GM12878 (cell line): ENCODE data around the gene FBLIM1. TPM values are rescaled to one million over a fixed set of nuclear protein-coding genes. Genes with fewer than 3 reads are reported as not detected.

Source experiments
- ATAC-seq: fragments of 200-7000 bp; cut with Tn5 transposase; 3 replicates; pipeline ENCODE4 v1.9.1; 2020; ENCODE audit warnings: mild to moderate bottlenecking, moderate library complexity
- BruUV-seq: library from RNA; stranded (reverse); fragments of 400-500 nt; replicated peaks from 2 replicates; lab custom pipeline; 2021; lab: Mats Ljungman, UMichigan
- CTCF ChIA-PET: fragments of 300-600 bp; sonication (Branson Sonifier 250); formaldehyde crosslinking; extraction: SDS; loops from one replicate; lab custom pipeline; 2021; ENCODE audit warnings: inconsistent platforms; lab: Yijun Ruan, JAX
- POLR2A ChIA-PET: fragments of 350-600 bp; formaldehyde crosslinking; extraction: SDS; loops from one replicate; lab custom pipeline; 2021; ENCODE audit warnings: inconsistent platforms; lab: Charles Lee
- RAD21 ChIA-PET: fragments of 300-600 bp; sonication (Branson Sonifier 250); formaldehyde crosslinking; loops from one replicate; lab custom pipeline; 2023; ENCODE audit warnings: antibody characterized with exemption; ENCODE audit not compliant: unreplicated experiment; lab: Charles Lee
- SMC1A ChIA-PET: fragments of 300-600 bp; sonication (Branson Sonifier 250); formaldehyde crosslinking; loops from one replicate; lab custom pipeline; 2023; ENCODE audit not compliant: unreplicated experiment, uncharacterized antibody; lab: Charles Lee
- DNase-seq: peaks from one replicate; pipeline ENCODE4 v3.0.0-alpha.2; 2011; ENCODE audit warnings: low read depth, low spot score
- FAIRE-seq: peaks from 3 replicates; lab custom pipeline; 2011; peaks lifted over from hg19 to GRCh38; lab: Jason Lieb, UNC
- H2AFZ ChIP-seq: 2 replicates; pipeline ENCODE4 v1.6.0; 2011; ENCODE audit warnings: low read depth, low read length, control low read depth; ENCODE audit not compliant: control insufficient read depth
- H3K27ac ChIP-seq: 2 replicates; pipeline ENCODE4 v1.5.1; 2011; ENCODE audit warnings: control low read depth; ENCODE audit not compliant: control insufficient read depth, insufficient read depth
- H3K27me3 ChIP-seq, 2 experiments: replicated peaks in 1 of 2; 2 replicates each; pipeline versions ENCODE4 v1.6.0 to v1.6.1; 2011; ENCODE audit warnings: low read length in 1 of 2; ENCODE audit not compliant: control insufficient read depth in 2 of 2, insufficient read depth in 2 of 2
- H3K36me3 ChIP-seq, 2 experiments: 2 replicates each; pipeline ENCODE4 v1.5.1; 2011; ENCODE audit warnings: low read length in 1 of 2; ENCODE audit not compliant: control insufficient read depth in 2 of 2, insufficient read depth in 2 of 2
- H3K4me1 ChIP-seq: 2 replicates; pipeline ENCODE4 v1.6.1; 2011; ENCODE audit warnings: mild to moderate bottlenecking, low read length, moderate library complexity, mixed read lengths; ENCODE audit not compliant: control insufficient read depth, insufficient read depth
- H3K4me2 ChIP-seq: 2 replicates; pipeline ENCODE4 v1.6.0; 2011; ENCODE audit warnings: control low read depth; ENCODE audit not compliant: control insufficient read depth, insufficient read depth
- H3K4me3 ChIP-seq: fragments of 200-600 bp; sonication (generic); 2 replicates; pipeline ENCODE4 v1.5.1; 2016
- H3K79me2 ChIP-seq: 2 replicates; pipeline ENCODE4 v1.6.0; 2011; ENCODE audit warnings: low read length; ENCODE audit not compliant: control insufficient read depth, insufficient read depth
- H3K9ac ChIP-seq: 2 replicates; pipeline ENCODE4 v1.8.0; 2011; ENCODE audit warnings: low read length, control low read depth, mixed read lengths; ENCODE audit not compliant: control insufficient read depth, insufficient read depth
- H3K9me3 ChIP-seq: replicated peaks from 3 replicates; pipeline ENCODE4 v1.5.1; 2011; ENCODE audit warnings: mild to moderate bottlenecking, low read length; ENCODE audit not compliant: control insufficient read depth, insufficient read depth
- H4K20me1 ChIP-seq: 2 replicates; pipeline ENCODE4 v1.6.0; 2011; ENCODE audit not compliant: control insufficient read depth, insufficient read depth
- CBFB ChIP-seq: IDR thresholded peaks from 2 replicates; pipeline ENCODE4 v1.6.1; 2016; ENCODE audit warnings: antibody characterized with exemption, low read depth
- CREB1 ChIP-seq: IDR thresholded peaks from 2 replicates; pipeline ENCODE4 v1.6.1; 2012; ENCODE audit warnings: low read depth, mild to moderate bottlenecking, inconsistent platforms
- ETV6 ChIP-seq, 2 experiments: fragments of 450-650 bp in 1 of 2; IDR thresholded peaks in 1 of 2; conservative IDR thresholded peaks in 1 of 2; 2 replicates each; pipeline ENCODE4 v1.6.1; 2014; ENCODE audit warnings: antibody characterized with exemption in 1 of 2, borderline replicate concordance in 1 of 2, low read depth in 1 of 2, mild to moderate bottlenecking in 1 of 2, moderate library complexity in 1 of 2
- JUND ChIP-seq: IDR thresholded peaks from 2 replicates; pipeline ENCODE4 v1.6.1; 2012; ENCODE audit warnings: low read depth, mild to moderate bottlenecking, low read length, improper control_type of control experiment, moderate library complexity
- KDM1A ChIP-seq: fragments of 200-600 bp; sonication (generic); IDR thresholded peaks from 2 replicates; pipeline ENCODE4 v1.6.1; 2016; ENCODE audit warnings: borderline replicate concordance
- MEF2B ChIP-seq: fragments of 450-650 bp; IDR thresholded peaks from 2 replicates; pipeline ENCODE4 v1.6.1; 2018; ENCODE audit warnings: mild to moderate bottlenecking, moderate library complexity; ENCODE audit not compliant: partially characterized antibody, poor library complexity, severe bottlenecking
- MXI1 ChIP-seq: fragments of 150-350 bp; IDR thresholded peaks from 2 replicates; pipeline ENCODE4 v1.6.1; 2011; ENCODE audit warnings: low read depth, mild to moderate bottlenecking, inconsistent platforms, low read length, improper control_type of control experiment
- POLR2AphosphoS5 ChIP-seq: IDR thresholded peaks from 2 replicates; pipeline ENCODE4 v1.6.1; 2011; ENCODE audit warnings: mild to moderate bottlenecking, low read length, inconsistent platforms
- STAT3 ChIP-seq: IDR thresholded peaks from 2 replicates; pipeline ENCODE4 v1.6.1; 2011; ENCODE audit warnings: low read depth, low read length, improper control_type of control experiment
- YBX1 ChIP-seq: fragments of 450-650 bp; IDR thresholded peaks from 2 replicates; pipeline ENCODE4 v1.6.1; 2016; ENCODE audit warnings: antibody characterized with exemption
- ZNF217 ChIP-seq: fragments of 450-650 bp; IDR thresholded peaks from 2 replicates; pipeline ENCODE4 v1.6.1; 2017; ENCODE audit warnings: antibody characterized with exemption, mild to moderate bottlenecking
- WGBS: methylation state at CpG from one replicate; pipeline ENCODE4 v1.1.6; 2016; ENCODE audit warnings: low lambda C conversion rate; ENCODE audit not compliant: insufficient replicate concordance, insufficient coverage; ENCODE audit errors: missing lambda C conversion rate; 5-methylcytosine and 5-hydroxymethylcytosine counted together
- in situ Hi-C: fragments of 300-500 bp; cut with MboI; formaldehyde crosslinking; loops from 9 replicates; pipeline ENCODE4 v1.14.3; 2018; ENCODE audit warnings: mixed read lengths
- intact Hi-C: fragments of 100-400 bp; cut with micrococcal nuclease; formaldehyde crosslinking; loops from one replicate; pipeline ENCODE4 v1.14.2; 2022; ENCODE audit not compliant: unreplicated experiment
- polyA plus RNA-seq, 11 experiments: library from polyadenylated mRNA; depleted of rRNA in 4 of 11; unstranded in 6 of 11; stranded (reverse) in 5 of 11; fragments of >200 nt; fragmentation: Nextera tagmentation in 4 of 11; fragmentation: Illumina TruSeq in 1 of 11; extraction: Ambion mirVana in 4 of 11; extraction: Trizol in 1 of 11; gene quantifications; 1 replicate in 1 of 11; 2 replicates in 10 of 11; pipeline versions ENCODE4 v1.2.1 to v1.2.3, GENCODE V29; 2011 to 2016; ENCODE audit warnings: inconsistent platforms in 2 of 11, missing spikeins in 2 of 11, low read depth in 1 of 11
- total RNA-seq, 4 experiments: library from RNA; depleted of rRNA in 3 of 4; stranded (reverse); fragments of >200 nt in 3 of 4; fragmentation: Illumina TruSeq in 1 of 4; extraction: Trizol in 1 of 4; gene quantifications; 2 replicates each; pipeline versions ENCODE4 v1.2.1 to v1.2.3, GENCODE V29; 2013 to 2021
- TF ChIP-seq, protein P1 (sequence below): IDR thresholded peaks from 2 replicates; pipeline ENCODE4 v1.6.1; 2012; ENCODE audit warnings: low read length, inconsistent platforms

FBLIM1 gene
- total and polyA plus RNA-seq, 10 of the 15 experiments (the other 5 are each of a cell fraction or from before 2014, with no cell fraction given): 0.03 to 0.13 TPM; not detected in 8

- peaks cover 18 to 45% of the 10 kb centered on the region in 2 experiments; a peak in 3 of 4 replicates for H3K36me3 ChIP-seq
- ChIA-PET SMC1A (interaction anchor here (0.9 kb wide), 1 partner anchor 58 kb away, joined by 4 read pairs; no protein-coding TSS in a partner anchor), RAD21 (no interaction called here)
These were observed 37.7 kb upstream of the FBLIM1 start for GRCh38 chr1:15720861-15721260.

GRCh38 chr1:15722411-15722810 is 36.2 kb upstream of the FBLIM1 start:
- 100% methylated on average over 4 of the region's 4 CpGs for WGBS
- RAD21 ChIA-PET: no interaction called here
- Histone ChIP-seq H3K9ac (no peak overlapping the region), H3K27ac (no peak overlapping the region), H3K9me3 (no peaks in the 10 kb centered on the region), H3K4me2 (no peak overlapping the region), H4K20me1 (no peaks in the 10 kb centered on the region), H3K4me1 (no peaks in the 10 kb centered on the region), H3K79me2 (no peaks in the 10 kb centered on the region), H3K36me3 (peaks cover 17 to 42% of the 10 kb centered on the region in 2 experiments; a peak in 3 of 4 replicates), H3K4me3 (no peak overlapping the region), H2AFZ (no peak overlapping the region), H3K27me3 (no peaks in the 10 kb centered on the region)
- SMC1A ChIA-PET: interaction anchor here (0.5 kb wide), 1 partner anchor 142 kb away, joined by 3 read pairs; no protein-coding TSS in a partner anchor
- in situ Hi-C loops: no loop called here
- CTCF ChIA-PET: no interaction called here
- DNase-seq: no peak
- no peak for TF ChIP-seq ETV6 (conservative IDR thresholded peaks at IDR 0.05 in 1 of 2, IDR thresholded peaks at IDR 0.05 in 1 of 2; ENCODE audit: borderline replicate concordance in 1 of 2, low read depth in 1 of 2)
- no peak for TF ChIP-seq JUND
- TF ChIP-seq ZNF217: no peak
- ATAC-seq: no peak
- no peak for FAIRE-seq
- POLR2A ChIA-PET: no interaction called here
- BruUV-seq: no TSS peak
- intact Hi-C loops: no loop called here

More at GRCh38 chr1:15720861-15721260, 37.7 kb upstream of the FBLIM1 start:
- Histone ChIP-seq H3K4me3 (no peak overlapping the region), H3K4me1 (no peaks in the 10 kb centered on the region), H3K4me2 (no peak overlapping the region), H3K27me3 (no peaks in the 10 kb centered on the region), H3K9me3 (no peaks in the 10 kb centered on the region), H3K79me2 (no peaks in the 10 kb centered on the region), H3K27ac (no peak overlapping the region), H4K20me1 (no peaks in the 10 kb centered on the region), H3K9ac (no peak overlapping the region), H2AFZ (no peak overlapping the region)
- no peak for TF ChIP-seq POLR2AphosphoS5
- TF ChIP-seq CREB1: no peak
- no peak for TF ChIP-seq KDM1A
- TF ChIP-seq CBFB: no peak
- TF ChIP-seq, protein P1, sequence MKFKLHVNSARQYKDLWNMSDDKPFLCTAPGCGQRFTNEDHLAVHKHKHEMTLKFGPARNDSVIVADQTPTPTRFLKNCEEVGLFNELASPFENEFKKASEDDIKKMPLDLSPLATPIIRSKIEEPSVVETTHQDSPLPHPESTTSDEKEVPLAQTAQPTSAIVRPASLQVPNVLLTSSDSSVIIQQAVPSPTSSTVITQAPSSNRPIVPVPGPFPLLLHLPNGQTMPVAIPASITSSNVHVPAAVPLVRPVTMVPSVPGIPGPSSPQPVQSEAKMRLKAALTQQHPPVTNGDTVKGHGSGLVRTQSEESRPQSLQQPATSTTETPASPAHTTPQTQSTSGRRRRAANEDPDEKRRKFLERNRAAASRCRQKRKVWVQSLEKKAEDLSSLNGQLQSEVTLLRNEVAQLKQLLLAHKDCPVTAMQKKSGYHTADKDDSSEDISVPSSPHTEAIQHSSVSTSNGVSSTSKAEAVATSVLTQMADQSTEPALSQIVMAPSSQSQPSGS: no peak
- no peak for TF ChIP-seq MEF2B
- no peak for TF ChIP-seq YBX1
- no peak for TF ChIP-seq MXI1
- no peak for TF ChIP-seq STAT3
- intact Hi-C loops: no loop called here
- in situ Hi-C loops: no loop called here
- CTCF ChIA-PET: no interaction called here
- no peak for DNase-seq
- no peak for FAIRE-seq
- WGBS: 95% methylated on average over 3 of the region's 3 CpGs
- no peak for ATAC-seq
- POLR2A ChIA-PET: no interaction called here
- no TSS peak for BruUV-seq
